ENCODE measurements around the gene TULP4.
"Not testable (repeated sequence)": the region's sequence is repeated elsewhere in the genome, so short reads cannot be mapped to it uniquely, and the experiment has no call there.

The TULP4 gene

GRCh38 chr6:158475344-158476302, 163.4 kb downstream of the TULP4 start:
- Histone ChIP-seq H3K4me1 (ENCODE audit: control insufficient read depth in 1 of 2, insufficient read depth in 2 of 2, low read length in 2 of 2) (no peaks in the 10 kb centered on the region), H3K9me3 (ENCODE audit: control insufficient read depth in 1 of 2, low read length in 2 of 2) (no peaks in the 10 kb centered on the region), H3K27ac (ENCODE audit: low read length) (no peak overlapping the region), H3K27me3 (ENCODE audit: low read depth, low read length) (no peaks in the 10 kb centered on the region), H3K36me3 (ENCODE audit: control insufficient read depth in 1 of 2, insufficient read depth in 2 of 2, low read length in 2 of 2) (peaks cover 4 to 21% of the 10 kb centered on the region in 2 donors), H3K4me3 (ENCODE audit: low read depth in 1 of 2, low read length in 2 of 2) (no peak overlapping the region)

DNA sequence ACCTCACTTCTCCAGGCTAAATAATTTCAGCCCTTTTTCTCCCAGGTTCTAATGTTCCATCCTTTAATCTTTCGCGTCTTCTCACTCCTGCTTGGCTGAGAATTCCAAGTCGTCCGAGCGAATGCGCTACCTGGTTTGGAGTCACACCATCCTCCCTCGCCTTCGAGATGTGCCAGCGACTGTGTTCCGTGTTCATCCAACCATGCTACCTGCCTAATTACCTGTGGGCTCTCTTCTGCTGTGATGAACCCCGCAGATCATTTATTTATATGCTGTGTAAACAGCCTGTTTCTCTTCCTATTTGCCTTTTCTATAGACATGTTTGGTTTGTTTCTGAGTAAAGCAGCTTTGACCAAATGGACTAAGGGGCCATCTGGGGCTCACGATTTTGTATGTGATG, 164.1 kb downstream of the TULP4 start:
- no peaks in the 10 kb centered on the region for H3K9me3 ChIP-seq (ENCODE audit: control insufficient read depth in 1 of 2, low read length in 2 of 2)
- H3K36me3 ChIP-seq (ENCODE audit: control insufficient read depth in 1 of 2, insufficient read depth in 2 of 2, low read length in 2 of 2) = peaks cover 11 to 29% of the 10 kb centered on the region in 2 donors
- H3K27me3 ChIP-seq (ENCODE audit: low read depth, low read length) = no peaks in the 10 kb centered on the region
- H3K27ac ChIP-seq (ENCODE audit: low read length) = no peak overlapping the region
- no peaks in the 10 kb centered on the region for H3K4me1 ChIP-seq (ENCODE audit: control insufficient read depth in 1 of 2, insufficient read depth in 2 of 2, low read length in 2 of 2)
- H3K4me3 ChIP-seq (ENCODE audit: low read depth in 1 of 2, low read length in 2 of 2) = no peak overlapping the region

DNA sequence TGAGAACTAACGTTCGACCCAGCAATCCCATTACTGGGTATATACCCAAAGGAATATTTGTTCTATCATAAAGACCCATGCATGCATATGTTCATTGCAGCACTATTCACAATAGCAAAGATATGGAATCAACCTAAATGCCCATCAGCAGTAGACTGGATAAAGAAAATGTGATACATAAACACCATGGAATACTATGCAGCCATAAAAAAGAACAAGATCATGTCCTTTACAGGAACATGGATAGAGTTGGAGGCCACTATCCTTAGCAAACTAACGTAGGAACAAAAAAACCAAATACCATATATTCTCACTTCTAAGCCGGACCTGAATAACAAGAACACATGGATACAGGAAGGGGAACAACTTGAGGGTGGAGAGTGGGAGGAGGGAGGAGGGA, 165.5 kb downstream of the TULP4 start:
- not testable (repeated sequence) for H3K9me3 ChIP-seq (ENCODE audit: control insufficient read depth in 1 of 2, low read length in 2 of 2); H3K4me3 ChIP-seq (ENCODE audit: low read depth in 1 of 2, low read length in 2 of 2); H3K27ac ChIP-seq (ENCODE audit: low read length); H3K4me1 ChIP-seq (ENCODE audit: control insufficient read depth in 1 of 2, insufficient read depth in 2 of 2, low read length in 2 of 2); H3K27me3 ChIP-seq (ENCODE audit: low read depth, low read length)
- H3K36me3 ChIP-seq (ENCODE audit: control insufficient read depth in 1 of 2, insufficient read depth in 2 of 2, low read length in 2 of 2) = peaks cover 20 to 42% of the 10 kb centered on the region in 2 donors

- Histone ChIP-seq H3K4me1 (ENCODE audit: control insufficient read depth in 1 of 2, insufficient read depth in 2 of 2, low read length in 2 of 2) (no peaks in the 10 kb centered on the region), H3K36me3 (ENCODE audit: control insufficient read depth in 1 of 2, insufficient read depth in 2 of 2, low read length in 2 of 2) (peaks cover 26 to 46% of the 10 kb centered on the region in 2 donors), H3K9me3 (ENCODE audit: control insufficient read depth in 1 of 2, low read length in 2 of 2) (no peaks in the 10 kb centered on the region), H3K4me3 (ENCODE audit: low read depth in 1 of 2, low read length in 2 of 2) (no peak overlapping the region), H3K27ac (ENCODE audit: low read length) (no peak overlapping the region), H3K27me3 (ENCODE audit: low read depth, low read length) (no peaks in the 10 kb centered on the region)
These were observed 168.7 kb downstream of the TULP4 start for GRCh38 chr6:158480989-158481388.

DNA sequence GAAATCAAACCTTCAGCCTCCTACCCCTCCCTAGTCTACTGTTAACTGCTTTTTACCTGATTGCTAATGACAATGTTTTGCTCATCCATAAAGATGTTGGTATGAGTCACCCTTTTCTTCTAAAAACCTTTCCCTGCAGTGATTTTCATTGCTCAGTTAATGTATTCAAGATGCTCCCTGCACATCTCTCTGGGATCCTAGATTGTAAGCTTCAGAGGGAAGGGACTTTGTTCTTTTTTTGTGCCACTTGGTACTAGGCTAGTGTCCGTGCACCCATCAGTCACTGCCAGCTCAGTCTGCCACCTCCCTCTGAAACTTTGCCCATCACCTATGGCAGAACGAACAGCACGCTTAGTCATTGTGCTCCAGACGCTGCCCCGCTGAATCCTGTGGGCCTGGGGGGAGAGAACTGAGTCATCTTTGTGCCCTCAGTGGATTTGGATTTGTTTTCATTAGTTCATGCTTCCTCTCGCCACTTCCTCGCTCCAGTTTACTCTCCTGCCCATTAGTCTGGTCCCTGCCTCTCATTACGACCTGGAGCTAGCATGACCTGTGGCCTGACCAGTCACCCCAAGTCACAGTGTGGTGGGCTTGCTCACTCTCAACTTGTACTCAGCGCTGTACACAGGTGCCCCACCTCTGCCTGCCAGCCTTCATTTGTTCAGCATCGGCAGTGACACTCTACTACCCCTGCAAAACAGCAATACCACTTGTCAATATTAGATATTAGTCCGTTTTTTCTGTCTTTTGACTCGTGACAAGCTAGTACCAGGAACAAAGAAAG, 169.6 kb downstream of the TULP4 start:
- no peaks in the 10 kb centered on the region for H3K27me3 ChIP-seq (ENCODE audit: low read depth, low read length)
- peaks cover 26 to 46% of the 10 kb centered on the region in 2 donors for H3K36me3 ChIP-seq (ENCODE audit: control insufficient read depth in 1 of 2, insufficient read depth in 2 of 2, low read length in 2 of 2)
- no peaks in the 10 kb centered on the region for H3K9me3 ChIP-seq (ENCODE audit: control insufficient read depth in 1 of 2, low read length in 2 of 2)
- no peak overlapping the region for H3K27ac ChIP-seq (ENCODE audit: low read length)
- no peaks in the 10 kb centered on the region for H3K4me1 ChIP-seq (ENCODE audit: control insufficient read depth in 1 of 2, insufficient read depth in 2 of 2, low read length in 2 of 2)
- H3K4me3 ChIP-seq (ENCODE audit: low read depth in 1 of 2, low read length in 2 of 2) = no peak overlapping the region

GRCh38 chr6:158485431-158485830, 173.2 kb downstream of the TULP4 start:
- H3K9me3 ChIP-seq (ENCODE audit: control insufficient read depth in 1 of 2, low read length in 2 of 2) = no peaks in the 10 kb centered on the region
- no peak overlapping the region for H3K27ac ChIP-seq (ENCODE audit: low read length)
- no peaks in the 10 kb centered on the region for H3K27me3 ChIP-seq (ENCODE audit: low read depth, low read length)
- no peak overlapping the region for H3K4me3 ChIP-seq (ENCODE audit: low read depth in 1 of 2, low read length in 2 of 2)
- no peaks in the 10 kb centered on the region for H3K4me1 ChIP-seq (ENCODE audit: control insufficient read depth in 1 of 2, insufficient read depth in 2 of 2, low read length in 2 of 2)
- H3K36me3 ChIP-seq (ENCODE audit: control insufficient read depth in 1 of 2, insufficient read depth in 2 of 2, low read length in 2 of 2) = peaks cover 21 to 49% of the 10 kb centered on the region in 2 donors

DNA sequence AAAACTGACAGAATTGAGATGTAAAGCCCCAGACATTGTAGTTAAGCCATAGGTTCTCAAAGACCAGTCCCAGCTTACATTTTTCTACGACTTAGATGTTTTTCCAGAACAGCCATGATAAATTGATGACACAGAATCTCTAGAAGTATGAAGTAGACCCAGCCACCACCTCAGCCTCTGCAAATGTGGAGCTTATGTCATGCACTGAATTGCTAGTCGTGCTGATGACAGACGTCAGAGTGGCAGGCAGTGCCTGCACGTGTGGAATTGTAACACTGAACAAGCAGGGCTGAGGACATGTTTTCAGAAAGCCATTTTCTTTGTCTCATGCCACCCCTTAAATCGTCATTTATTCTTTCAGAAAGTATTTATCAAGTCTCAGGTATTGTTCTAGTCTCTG, 175.2 kb downstream of the TULP4 start:
- Histone ChIP-seq H3K4me3 (ENCODE audit: low read depth in 1 of 2, low read length in 2 of 2) (no peak overlapping the region), H3K9me3 (ENCODE audit: control insufficient read depth in 1 of 2, low read length in 2 of 2) (no peaks in the 10 kb centered on the region), H3K4me1 (ENCODE audit: control insufficient read depth in 1 of 2, insufficient read depth in 2 of 2, low read length in 2 of 2) (no peaks in the 10 kb centered on the region), H3K27ac (ENCODE audit: low read length) (no peak overlapping the region), H3K27me3 (ENCODE audit: low read depth, low read length) (no peaks in the 10 kb centered on the region), H3K36me3 (ENCODE audit: control insufficient read depth in 1 of 2, insufficient read depth in 2 of 2, low read length in 2 of 2) (peaks cover 6 to 28% of the 10 kb centered on the region in 2 donors)

DNA sequence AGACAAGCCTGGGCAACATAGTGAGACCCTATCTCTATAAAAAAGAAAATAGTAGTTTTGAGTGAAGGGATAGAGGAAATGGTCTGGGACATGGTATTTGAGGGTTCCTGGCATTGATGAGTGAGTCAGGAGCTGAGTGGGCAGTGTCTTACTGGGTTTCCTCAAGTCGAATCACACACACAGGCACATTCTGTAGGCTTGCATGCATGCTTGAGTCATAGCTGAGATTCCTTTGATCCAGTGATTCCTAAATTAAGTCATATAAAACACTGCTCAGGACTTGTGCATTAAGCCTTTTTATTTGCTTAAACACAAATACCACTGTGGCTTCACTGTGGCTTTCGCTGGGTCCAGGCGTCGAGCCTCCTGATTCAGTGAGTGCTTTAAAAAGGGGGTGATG, 175.8 kb downstream of the TULP4 start:
- Histone ChIP-seq H3K27ac (ENCODE audit: low read length) (no peak overlapping the region), H3K27me3 (ENCODE audit: low read depth, low read length) (no peaks in the 10 kb centered on the region), H3K4me3 (ENCODE audit: low read depth in 1 of 2, low read length in 2 of 2) (no peak overlapping the region), H3K36me3 (ENCODE audit: control insufficient read depth in 1 of 2, insufficient read depth in 2 of 2, low read length in 2 of 2) (peaks cover 3 to 26% of the 10 kb centered on the region in 2 donors), H3K9me3 (ENCODE audit: control insufficient read depth in 1 of 2, low read length in 2 of 2) (no peaks in the 10 kb centered on the region), H3K4me1 (ENCODE audit: control insufficient read depth in 1 of 2, insufficient read depth in 2 of 2, low read length in 2 of 2) (no peaks in the 10 kb centered on the region)

- Histone ChIP-seq H3K4me1 (ENCODE audit: control insufficient read depth in 1 of 2, insufficient read depth in 2 of 2, low read length in 2 of 2) (no peaks in the 10 kb centered on the region), H3K4me3 (ENCODE audit: low read depth in 1 of 2, low read length in 2 of 2) (no peak overlapping the region), H3K36me3 (ENCODE audit: control insufficient read depth in 1 of 2, insufficient read depth in 2 of 2, low read length in 2 of 2) (peaks cover 0 to 27% of the 10 kb centered on the region in 2 donors), H3K27ac (ENCODE audit: low read length) (no peak overlapping the region), H3K27me3 (ENCODE audit: low read depth, low read length) (no peaks in the 10 kb centered on the region), H3K9me3 (ENCODE audit: control insufficient read depth in 1 of 2, low read length in 2 of 2) (no peaks in the 10 kb centered on the region)
These were observed 177.2 kb downstream of the TULP4 start for GRCh38 chr6:158489441-158489840.

GRCh38 chr6:158492881-158493280, 180.6 kb downstream of the TULP4 start:
- H3K36me3 ChIP-seq (ENCODE audit: control insufficient read depth in 1 of 2, insufficient read depth in 2 of 2, low read length in 2 of 2) = peaks cover 0 to 42% of the 10 kb centered on the region in 2 donors
- no peaks in the 10 kb centered on the region for H3K9me3 ChIP-seq (ENCODE audit: control insufficient read depth in 1 of 2, low read length in 2 of 2)
- no peak overlapping the region for H3K4me3 ChIP-seq (ENCODE audit: low read depth in 1 of 2, low read length in 2 of 2)
- no peaks in the 10 kb centered on the region for H3K27me3 ChIP-seq (ENCODE audit: low read depth, low read length)
- no peaks in the 10 kb centered on the region for H3K4me1 ChIP-seq (ENCODE audit: control insufficient read depth in 1 of 2, insufficient read depth in 2 of 2, low read length in 2 of 2)
- no peak overlapping the region for H3K27ac ChIP-seq (ENCODE audit: low read length)

DNA sequence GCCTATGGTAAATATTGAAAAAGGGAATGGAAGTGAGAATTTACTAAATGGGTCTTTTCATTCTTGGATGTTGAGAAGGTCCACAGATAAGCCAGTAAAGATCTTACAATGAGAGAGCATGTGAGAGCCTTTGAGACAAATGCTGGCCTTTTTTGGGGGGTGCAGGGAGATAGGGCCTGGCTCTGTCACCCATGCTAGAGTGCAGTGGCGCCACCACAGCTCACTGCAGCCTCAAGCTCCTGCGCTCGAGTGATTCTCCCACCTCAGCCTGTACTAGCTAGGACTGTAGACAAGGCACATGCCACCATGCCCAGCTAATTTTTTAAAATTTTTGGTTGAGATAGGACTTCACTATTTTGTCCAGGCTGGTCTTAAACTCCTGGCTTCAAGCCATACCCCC, 184.4 kb downstream of the TULP4 start:
- Histone ChIP-seq H3K4me3 (ENCODE audit: low read depth in 1 of 2, low read length in 2 of 2) (no peak overlapping the region), H3K27me3 (ENCODE audit: low read depth, low read length) (no peaks in the 10 kb centered on the region), H3K27ac (ENCODE audit: low read length) (no peak overlapping the region), H3K4me1 (ENCODE audit: control insufficient read depth in 1 of 2, insufficient read depth in 2 of 2, low read length in 2 of 2) (no peaks in the 10 kb centered on the region), H3K9me3 (ENCODE audit: control insufficient read depth in 1 of 2, low read length in 2 of 2) (no peaks in the 10 kb centered on the region), H3K36me3 (ENCODE audit: control insufficient read depth in 1 of 2, insufficient read depth in 2 of 2, low read length in 2 of 2) (peaks cover 19 to 52% of the 10 kb centered on the region in 2 donors)

All from muscle layer of duodenum (tissue), 2 donors.